ENCODE data around the gene MRPL54.

GRCh38 chr19:3770136-3770999 lies 7.9 kb downstream of the MRPL54 start:
- TF ChIP-seq POLR2AphosphoS5 (IDR thresholded peaks at IDR 0.05; ENCODE audit: low read depth) (no peak), REST (IDR thresholded peaks at IDR 0.05; ENCODE audit: insufficient replicate concordance, low read depth) (no peak), GABPA (IDR thresholded peaks at IDR 0.05; ENCODE audit: low read depth) (no peak), SPI1 (IDR thresholded peaks at IDR 0.05; ENCODE audit: borderline replicate concordance, low read depth) (no peak)
- TF ChIP-seq, protein P1, sequence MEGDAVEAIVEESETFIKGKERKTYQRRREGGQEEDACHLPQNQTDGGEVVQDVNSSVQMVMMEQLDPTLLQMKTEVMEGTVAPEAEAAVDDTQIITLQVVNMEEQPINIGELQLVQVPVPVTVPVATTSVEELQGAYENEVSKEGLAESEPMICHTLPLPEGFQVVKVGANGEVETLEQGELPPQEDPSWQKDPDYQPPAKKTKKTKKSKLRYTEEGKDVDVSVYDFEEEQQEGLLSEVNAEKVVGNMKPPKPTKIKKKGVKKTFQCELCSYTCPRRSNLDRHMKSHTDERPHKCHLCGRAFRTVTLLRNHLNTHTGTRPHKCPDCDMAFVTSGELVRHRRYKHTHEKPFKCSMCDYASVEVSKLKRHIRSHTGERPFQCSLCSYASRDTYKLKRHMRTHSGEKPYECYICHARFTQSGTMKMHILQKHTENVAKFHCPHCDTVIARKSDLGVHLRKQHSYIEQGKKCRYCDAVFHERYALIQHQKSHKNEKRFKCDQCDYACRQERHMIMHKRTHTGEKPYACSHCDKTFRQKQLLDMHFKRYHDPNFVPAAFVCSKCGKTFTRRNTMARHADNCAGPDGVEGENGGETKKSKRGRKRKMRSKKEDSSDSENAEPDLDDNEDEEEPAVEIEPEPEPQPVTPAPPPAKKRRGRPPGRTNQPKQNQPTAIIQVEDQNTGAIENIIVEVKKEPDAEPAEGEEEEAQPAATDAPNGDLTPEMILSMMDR (IDR thresholded peaks at IDR 0.05; ENCODE audit: insufficient read depth, low read length): no peak

Data from HL-60 (cell line).